Activated T-cell treated with anti-CD3 and anti-CD28 coated beads, Interleukin-2, amount 50 U/mL, for 48 hours (primary cell): ENCODE results near the gene GBF1.
A peak's percentile ranks its signal among the peaks of the same experiment; 100 is the strongest.
"Not testable (repeated sequence)": the region's sequence is repeated elsewhere in the genome, so short reads cannot be mapped to it uniquely, and the experiment has no call there.

Source experiments
- DNase-seq, 2 experiments: peaks; one replicate each; pipeline ENCODE4 v3.0.0-alpha.2; 2020

GBF1 gene

GRCh38 chr10:102245082-102245931 lies at the start of gene GBF1:
Gene GBF1, plus strand, starts transcription at chr10:102245532. Its CDS starts 13,407 bp downstream, at chr10:102258939.
- DNase-seq, result peak; percentile 91 to 92

- peak in 1 of 2 experiments; percentile 32 for DNase-seq
These were observed 48.4 kb upstream of the GBF1 start for GRCh38 chr10:102196893-102197292.

- DNase-seq, result no peak
These were observed 47.3 kb upstream of the GBF1 start for GRCh38 chr10:102198027-102198426.

GRCh38 chr10:102200751-102201640 lies 44.3 kb upstream of the GBF1 start:
- DNase-seq, result no peak

GRCh38 chr10:102202386-102202785 lies 42.9 kb upstream of the GBF1 start:
- no peak for DNase-seq

GRCh38 chr10:102208311-102209035 lies 36.9 kb upstream of the GBF1 start:
- no peak for DNase-seq

GRCh38 chr10:102211615-102212299 lies 33.6 kb upstream of the GBF1 start:
- no peak for DNase-seq

GRCh38 chr10:102213599-102213998 lies 31.7 kb upstream of the GBF1 start:
- not testable (repeated sequence) for DNase-seq

- no peak for DNase-seq
These were observed 26.0 kb upstream of the GBF1 start for GRCh38 chr10:102219370-102219769.

GRCh38 chr10:102220612-102221011 lies 24.7 kb upstream of the GBF1 start:
- no peak for DNase-seq

- no peak for DNase-seq
These were observed 22.5 kb upstream of the GBF1 start for GRCh38 chr10:102222797-102223196.

- DNase-seq, result peak; percentile 90 to 92
These were observed 19.4 kb upstream of the GBF1 start, which contains the start of gene ELOVL3 for GRCh38 chr10:102225646-102226541. Gene ELOVL3, plus strand, starts transcription at chr10:102226299. Its CDS starts 250 bp downstream, at chr10:102226549.

GRCh38 chr10:102226542-102226870 lies 18.8 kb upstream of the GBF1 start:
- DNase-seq, result no peak

GRCh38 chr10:102227050-102227449 lies 18.3 kb upstream of the GBF1 start:
- DNase-seq, result no peak

- DNase-seq, result peak; percentile 90 to 93
These were observed 15.5 kb upstream of the GBF1 start for GRCh38 chr10:102229810-102230263.

GRCh38 chr10:102230264-102230860 lies 15.0 kb upstream of the GBF1 start:
- peak; percentile 61 to 71 for DNase-seq

GRCh38 chr10:102230861-102231356 lies 14.4 kb upstream of the GBF1 start:
- peak; percentile 76 to 79 for DNase-seq

GRCh38 chr10:102231357-102232318 lies 13.7 kb upstream of the GBF1 start:
- peak; percentile 86 to 90 for DNase-seq

- no peak for DNase-seq
These were observed 11.3 kb upstream of the GBF1 start for GRCh38 chr10:102233997-102234396.
